ENCODE data around the gene PRRT4. TPM values are rescaled to one million over a fixed set of nuclear protein-coding genes. Genes with fewer than 3 reads are reported as not detected.

The PRRT4 gene
- total RNA-seq, 4 donors from 2014 or later = 0.38 to 1.9 (median 1.5) TPM

GRCh38 chr7:128309124-128309523, 52.4 kb downstream of the PRRT4 start:
- peaks cover 11 to 100% (median 43%) of the 10 kb centered on the region in 3 donors for H3K36me3 ChIP-seq
- TF ChIP-seq, protein P1, sequence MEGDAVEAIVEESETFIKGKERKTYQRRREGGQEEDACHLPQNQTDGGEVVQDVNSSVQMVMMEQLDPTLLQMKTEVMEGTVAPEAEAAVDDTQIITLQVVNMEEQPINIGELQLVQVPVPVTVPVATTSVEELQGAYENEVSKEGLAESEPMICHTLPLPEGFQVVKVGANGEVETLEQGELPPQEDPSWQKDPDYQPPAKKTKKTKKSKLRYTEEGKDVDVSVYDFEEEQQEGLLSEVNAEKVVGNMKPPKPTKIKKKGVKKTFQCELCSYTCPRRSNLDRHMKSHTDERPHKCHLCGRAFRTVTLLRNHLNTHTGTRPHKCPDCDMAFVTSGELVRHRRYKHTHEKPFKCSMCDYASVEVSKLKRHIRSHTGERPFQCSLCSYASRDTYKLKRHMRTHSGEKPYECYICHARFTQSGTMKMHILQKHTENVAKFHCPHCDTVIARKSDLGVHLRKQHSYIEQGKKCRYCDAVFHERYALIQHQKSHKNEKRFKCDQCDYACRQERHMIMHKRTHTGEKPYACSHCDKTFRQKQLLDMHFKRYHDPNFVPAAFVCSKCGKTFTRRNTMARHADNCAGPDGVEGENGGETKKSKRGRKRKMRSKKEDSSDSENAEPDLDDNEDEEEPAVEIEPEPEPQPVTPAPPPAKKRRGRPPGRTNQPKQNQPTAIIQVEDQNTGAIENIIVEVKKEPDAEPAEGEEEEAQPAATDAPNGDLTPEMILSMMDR (IDR thresholded peaks at IDR 0.05) = no peak
- TF ChIP-seq POLR2A (IDR thresholded peaks at IDR 0.05) = no peak
- no peak overlapping the region for H3K27ac ChIP-seq
- H3K4me1 ChIP-seq = no peaks in the 10 kb centered on the region
- H3K4me3 ChIP-seq = no peak overlapping the region
- no peaks in the 10 kb centered on the region for H3K27me3 ChIP-seq
- WGBS, 2 donors = 85 to 89% methylated on average over 6 of the region's 6 CpGs
- DNase-seq = no peak
- intact Hi-C loops (cut with DNase I) = no loop called here
- H3K9me3 ChIP-seq = no peaks in the 10 kb centered on the region

- H3K27me3 ChIP-seq = no peaks in the 10 kb centered on the region
- H3K4me3 ChIP-seq = no peak overlapping the region
- whole genome bisulfite sequencing, 2 donors = 94 to 100% methylated on average over 2 of the region's 2 CpGs
- no peak overlapping the region for H3K27ac ChIP-seq
- peaks cover 11 to 98% (median 31%) of the 10 kb centered on the region in 3 donors for H3K36me3 ChIP-seq
- DNase-seq = no peak
- TF ChIP-seq POLR2A (IDR thresholded peaks at IDR 0.05) = no peak
- TF ChIP-seq, protein P1 (IDR thresholded peaks at IDR 0.05) = no peak
- H3K9me3 ChIP-seq = no peaks in the 10 kb centered on the region
- intact Hi-C loops (cut with DNase I) = no loop called here
- no peaks in the 10 kb centered on the region for H3K4me1 ChIP-seq
Measured at GRCh38 chr7:128307061-128307460, 54.4 kb downstream of the PRRT4 start.

DNA sequence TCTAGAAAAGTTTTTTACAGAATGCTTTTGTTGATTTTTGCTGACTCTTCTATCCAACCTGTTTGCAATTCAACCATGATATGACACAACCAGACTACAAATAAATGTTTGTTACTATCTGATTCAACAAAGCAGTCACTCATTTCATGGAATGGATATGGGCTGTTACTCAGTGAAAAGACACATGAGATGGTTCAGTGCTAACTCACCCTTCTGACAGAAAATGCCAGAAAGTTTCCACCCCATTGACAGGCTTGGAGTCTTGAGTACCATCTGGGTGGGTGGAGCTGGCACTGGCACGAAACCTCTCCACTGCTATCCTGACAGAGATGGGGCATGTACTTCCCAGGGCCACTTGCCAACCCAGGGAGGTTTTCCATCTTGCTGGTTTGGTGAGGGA, 57.3 kb downstream of the PRRT4 start:
- WGBS, 2 donors = 100% methylated on average over 1 of the region's 1 CpG; no CpG with 5 or more reads in 1 of the 2 donors
- Histone ChIP-seq H3K4me1 (peaks cover 0 to 2% (median 0%) of the 10 kb centered on the region in 3 donors), H3K36me3 (peaks cover 0 to 76% (median 15%) of the 10 kb centered on the region in 3 donors), H3K4me3 (no peak overlapping the region), H3K27ac (no peak overlapping the region), H3K27me3 (no peaks in the 10 kb centered on the region), H3K9me3 (no peaks in the 10 kb centered on the region)
- no peak for DNase-seq
- TF ChIP-seq POLR2A (IDR thresholded peaks at IDR 0.05) = no peak
- TF ChIP-seq, protein P1 (IDR thresholded peaks at IDR 0.05) = no peak
- intact Hi-C loops (cut with DNase I) = no loop called here

- TF ChIP-seq, protein P1 (IDR thresholded peaks at IDR 0.05) = no peak
- no peak for TF ChIP-seq POLR2A (IDR thresholded peaks at IDR 0.05)
- WGBS, 2 donors = 74 to 84% methylated on average over 5 of the region's 5 CpGs
- Histone ChIP-seq H3K9me3 (no peaks in the 10 kb centered on the region), H3K4me3 (no peak overlapping the region), H3K27me3 (no peaks in the 10 kb centered on the region), H3K36me3 (peaks cover 0 to 70% (median 10%) of the 10 kb centered on the region in 3 donors), H3K27ac (no peak overlapping the region), H3K4me1 (peaks cover 0 to 6% (median 0%) of the 10 kb centered on the region in 3 donors)
- no peak for DNase-seq
- intact Hi-C loops (cut with DNase I) = no loop called here
Measured at GRCh38 chr7:128303643-128304042, 57.8 kb downstream of the PRRT4 start.

GRCh38 chr7:128303133-128303532, 58.4 kb downstream of the PRRT4 start:
- no peak overlapping the region for H3K4me3 ChIP-seq
- no peaks in the 10 kb centered on the region for H3K9me3 ChIP-seq
- no peak for DNase-seq
- intact Hi-C loops (cut with DNase I) = no loop called here
- 78 to 92% methylated on average over 1 to 2 of the region's 2 CpGs for WGBS, 2 donors
- no peak for TF ChIP-seq POLR2A (IDR thresholded peaks at IDR 0.05)
- TF ChIP-seq, protein P1 (IDR thresholded peaks at IDR 0.05) = no peak
- peaks cover 0 to 6% (median 0%) of the 10 kb centered on the region in 3 donors for H3K4me1 ChIP-seq
- no peak overlapping the region for H3K27ac ChIP-seq
- no peaks in the 10 kb centered on the region for H3K27me3 ChIP-seq
- H3K36me3 ChIP-seq = peaks cover 0 to 65% (median 6%) of the 10 kb centered on the region in 3 donors
